Glomerular endothelial cell (primary cell): ENCODE results near the gene PHKA2. TPM values are rescaled to one million over a fixed set of nuclear protein-coding genes. Genes with fewer than 3 reads are reported as not detected.
"Not testable (repeated sequence)": the region's sequence is repeated elsewhere in the genome, so short reads cannot be mapped to it uniquely, and the experiment has no call there.

Source experiments
- DNase-seq: peaks from one replicate; pipeline ENCODE4 v3.0.0-alpha.2; 2011; ENCODE audit warnings: low read depth, low spot score; ENCODE audit errors: extremely low read depth
- total RNA-seq: library from RNA; depleted of rRNA; stranded (reverse); fragments of >200 nt; gene quantifications from 2 replicates; pipeline ENCODE4 v1.2.3, GENCODE V29; 2015

PHKA2 gene, protein sequence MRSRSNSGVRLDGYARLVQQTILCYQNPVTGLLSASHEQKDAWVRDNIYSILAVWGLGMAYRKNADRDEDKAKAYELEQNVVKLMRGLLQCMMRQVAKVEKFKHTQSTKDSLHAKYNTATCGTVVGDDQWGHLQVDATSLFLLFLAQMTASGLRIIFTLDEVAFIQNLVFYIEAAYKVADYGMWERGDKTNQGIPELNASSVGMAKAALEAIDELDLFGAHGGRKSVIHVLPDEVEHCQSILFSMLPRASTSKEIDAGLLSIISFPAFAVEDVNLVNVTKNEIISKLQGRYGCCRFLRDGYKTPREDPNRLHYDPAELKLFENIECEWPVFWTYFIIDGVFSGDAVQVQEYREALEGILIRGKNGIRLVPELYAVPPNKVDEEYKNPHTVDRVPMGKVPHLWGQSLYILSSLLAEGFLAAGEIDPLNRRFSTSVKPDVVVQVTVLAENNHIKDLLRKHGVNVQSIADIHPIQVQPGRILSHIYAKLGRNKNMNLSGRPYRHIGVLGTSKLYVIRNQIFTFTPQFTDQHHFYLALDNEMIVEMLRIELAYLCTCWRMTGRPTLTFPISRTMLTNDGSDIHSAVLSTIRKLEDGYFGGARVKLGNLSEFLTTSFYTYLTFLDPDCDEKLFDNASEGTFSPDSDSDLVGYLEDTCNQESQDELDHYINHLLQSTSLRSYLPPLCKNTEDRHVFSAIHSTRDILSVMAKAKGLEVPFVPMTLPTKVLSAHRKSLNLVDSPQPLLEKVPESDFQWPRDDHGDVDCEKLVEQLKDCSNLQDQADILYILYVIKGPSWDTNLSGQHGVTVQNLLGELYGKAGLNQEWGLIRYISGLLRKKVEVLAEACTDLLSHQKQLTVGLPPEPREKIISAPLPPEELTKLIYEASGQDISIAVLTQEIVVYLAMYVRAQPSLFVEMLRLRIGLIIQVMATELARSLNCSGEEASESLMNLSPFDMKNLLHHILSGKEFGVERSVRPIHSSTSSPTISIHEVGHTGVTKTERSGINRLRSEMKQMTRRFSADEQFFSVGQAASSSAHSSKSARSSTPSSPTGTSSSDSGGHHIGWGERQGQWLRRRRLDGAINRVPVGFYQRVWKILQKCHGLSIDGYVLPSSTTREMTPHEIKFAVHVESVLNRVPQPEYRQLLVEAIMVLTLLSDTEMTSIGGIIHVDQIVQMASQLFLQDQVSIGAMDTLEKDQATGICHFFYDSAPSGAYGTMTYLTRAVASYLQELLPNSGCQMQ
- total RNA-seq: 6.7 and 29.7 TPM in 2 replicates

DNA sequence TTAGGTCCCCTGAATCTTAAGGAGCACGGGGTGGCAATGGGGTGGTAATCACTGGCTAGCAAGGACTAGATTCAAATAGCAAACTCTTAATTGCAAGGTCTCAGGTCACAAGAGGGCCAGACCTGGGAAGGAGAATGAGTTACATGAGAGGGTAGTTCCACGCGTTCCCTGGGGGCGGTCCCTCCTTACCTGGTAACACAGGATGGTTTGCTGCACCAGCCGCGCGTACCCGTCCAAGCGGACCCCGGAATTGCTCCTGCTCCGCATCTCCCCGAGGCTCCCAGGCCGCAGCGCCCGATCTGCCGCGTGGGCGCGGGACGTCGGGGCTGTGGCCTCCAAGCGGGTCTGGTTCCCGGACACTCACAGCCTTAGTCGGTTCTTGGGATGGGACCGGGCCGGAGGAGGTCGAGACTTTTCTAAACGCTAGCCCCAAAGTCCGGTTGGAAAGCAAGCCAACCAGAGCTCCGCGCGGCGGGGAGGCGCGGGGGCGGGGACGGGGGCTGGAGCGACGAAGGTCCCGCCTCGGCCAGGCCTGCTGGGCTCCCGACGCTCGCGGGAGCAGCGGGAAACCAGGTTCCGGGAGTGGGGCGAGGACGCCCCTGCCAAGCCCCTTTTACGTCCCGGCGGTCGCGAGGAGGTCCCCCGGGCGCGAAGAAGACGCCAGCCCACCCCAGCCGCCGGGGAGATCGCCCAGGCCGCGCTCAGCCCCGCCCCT is at the start of gene PHKA2:
TSS of gene PHKA2 (minus strand) at position 449 of the 715 bp plus-strand sequence. CDS start at position 267, 182 bp downstream.
- DNase-seq: no peak

DNA sequence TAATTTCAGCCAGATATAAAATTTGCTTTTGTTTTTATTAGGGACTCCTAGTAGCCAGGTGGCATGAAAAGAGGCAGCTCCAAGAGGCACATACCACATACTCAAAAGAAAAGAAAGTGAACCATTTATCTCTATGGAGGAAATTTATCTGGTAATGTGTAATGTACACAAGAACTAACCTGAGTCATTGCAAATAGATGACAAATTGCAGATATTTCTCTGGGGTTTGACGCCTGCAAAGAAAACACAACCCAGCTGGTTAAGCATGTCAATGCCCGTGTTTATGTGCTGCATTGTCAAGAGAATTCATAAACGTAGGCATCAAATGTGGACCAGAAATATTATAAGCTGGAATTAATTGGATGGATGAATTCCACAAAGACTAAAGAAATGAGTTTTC is 46.9 kb upstream of the PHKA2 start:
- DNase-seq: no peak

DNA sequence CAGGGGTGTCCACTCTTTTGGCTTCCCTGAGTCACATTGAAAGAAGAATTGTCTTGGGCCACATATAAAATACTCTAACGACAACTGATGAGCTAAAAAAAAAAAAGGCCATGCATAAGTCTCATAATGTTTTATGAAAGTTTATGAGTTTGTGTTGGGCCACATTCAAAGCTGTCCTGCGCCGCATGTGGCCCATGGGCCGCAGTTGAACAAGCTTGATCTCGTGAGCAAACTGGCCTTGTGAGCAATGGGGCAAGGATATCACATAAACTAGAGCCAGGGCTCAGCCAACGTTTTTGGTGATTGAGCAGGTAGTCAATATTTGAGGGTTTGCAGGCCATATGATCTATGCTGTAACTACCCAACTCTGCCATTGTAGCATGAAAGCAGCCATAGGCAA is 44.6 kb upstream of the PHKA2 start:
- DNase-seq: no peak

DNA sequence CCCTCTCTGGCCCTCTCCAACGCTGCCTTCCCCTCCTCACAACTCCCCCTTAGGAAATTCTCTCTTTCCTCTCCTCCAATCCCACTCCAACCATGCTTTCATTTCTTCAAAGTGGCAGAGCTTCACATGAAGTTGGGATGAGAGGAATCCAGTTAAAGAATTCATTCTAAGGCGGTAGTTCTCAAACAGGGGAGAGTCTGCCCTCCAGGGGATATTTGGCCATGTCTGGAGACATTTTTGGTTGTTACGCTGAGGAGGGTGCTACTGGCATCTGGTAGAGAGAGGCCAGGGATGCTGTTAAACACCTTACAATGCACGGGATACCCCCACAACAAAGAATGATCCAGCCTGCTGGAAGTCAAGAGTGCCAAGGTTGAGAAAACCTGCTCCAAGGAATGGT is 40.5 kb upstream of the PHKA2 start:
- DNase-seq: no peak

DNA sequence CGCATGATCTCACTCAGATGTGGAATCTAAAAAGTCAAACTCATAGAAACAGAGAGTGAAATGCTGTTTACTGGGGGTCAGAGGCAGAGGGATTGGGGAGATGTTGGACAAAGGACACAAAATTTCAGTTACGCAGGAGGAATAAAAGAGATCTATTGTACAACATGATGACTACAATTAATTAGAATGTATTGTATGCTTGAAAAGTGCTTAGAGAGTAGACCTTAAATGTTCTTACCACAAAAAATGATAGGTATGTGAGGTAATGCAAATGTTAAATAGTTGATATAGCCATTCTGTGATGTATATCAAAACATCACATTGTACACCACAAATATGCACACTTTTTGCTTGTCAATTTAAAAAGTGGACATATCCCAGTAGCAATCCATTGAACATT is 36.1 kb upstream of the PHKA2 start:
- DNase-seq: no peak

DNA sequence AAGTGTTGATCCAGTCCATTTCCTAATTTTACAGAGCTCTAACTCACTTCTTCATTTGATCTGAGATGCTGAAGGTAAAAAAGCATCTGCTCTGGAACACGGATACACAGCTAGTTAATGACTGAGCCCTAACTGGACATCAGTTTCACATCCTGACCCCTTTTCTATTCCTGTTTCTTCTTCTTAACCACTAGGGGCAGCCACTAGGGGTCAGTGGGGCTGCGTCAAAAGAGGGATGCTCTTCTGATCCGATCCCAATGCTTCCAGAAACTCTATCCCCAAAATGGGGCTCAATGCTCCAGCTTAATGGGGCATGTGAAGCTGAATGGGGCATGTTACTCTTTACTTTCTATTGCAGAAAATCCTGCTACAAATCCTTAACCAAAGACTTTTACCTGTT is 33.4 kb upstream of the PHKA2 start:
- DNase-seq: no peak

DNA sequence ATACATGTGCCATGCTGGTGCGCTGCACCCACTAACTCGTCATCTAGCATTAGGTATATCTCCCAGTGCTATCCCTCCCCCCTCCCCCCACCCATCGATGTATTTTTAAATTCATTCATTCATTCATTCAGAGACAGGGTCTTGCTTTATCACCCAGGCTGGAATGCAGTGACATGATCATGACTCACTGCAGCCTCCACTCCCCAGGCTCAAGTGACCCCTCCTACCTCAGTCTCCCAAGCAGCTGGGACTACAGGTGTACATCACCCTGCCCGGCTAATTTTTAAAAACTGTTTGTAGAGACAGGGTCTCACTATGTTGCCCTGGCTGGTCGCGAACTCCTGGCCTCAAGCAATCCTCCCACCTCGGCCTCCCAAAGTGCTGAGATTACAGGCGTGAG is 32.7 kb upstream of the PHKA2 start:
- not testable (repeated sequence) for DNase-seq

DNA sequence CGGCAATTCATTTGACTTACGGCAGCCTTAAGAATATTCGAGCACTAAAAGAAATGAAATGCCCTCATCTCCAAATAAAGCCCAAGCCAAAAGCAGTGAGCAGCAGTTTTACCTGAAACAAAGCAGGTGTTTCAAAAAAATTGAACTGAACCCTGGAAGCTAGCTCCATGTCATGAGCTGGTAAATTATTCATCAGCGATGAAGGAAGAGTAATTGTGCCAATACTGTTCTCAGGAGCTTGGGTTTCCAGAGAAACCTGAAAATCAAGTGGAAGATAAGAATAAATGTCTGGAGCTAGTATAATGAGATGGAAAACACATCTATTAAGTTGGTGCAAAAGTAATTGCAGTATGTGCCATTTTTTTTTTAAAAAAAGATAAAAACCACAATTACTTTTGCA is 24.0 kb upstream of the PHKA2 start:
- no peak for DNase-seq

DNA sequence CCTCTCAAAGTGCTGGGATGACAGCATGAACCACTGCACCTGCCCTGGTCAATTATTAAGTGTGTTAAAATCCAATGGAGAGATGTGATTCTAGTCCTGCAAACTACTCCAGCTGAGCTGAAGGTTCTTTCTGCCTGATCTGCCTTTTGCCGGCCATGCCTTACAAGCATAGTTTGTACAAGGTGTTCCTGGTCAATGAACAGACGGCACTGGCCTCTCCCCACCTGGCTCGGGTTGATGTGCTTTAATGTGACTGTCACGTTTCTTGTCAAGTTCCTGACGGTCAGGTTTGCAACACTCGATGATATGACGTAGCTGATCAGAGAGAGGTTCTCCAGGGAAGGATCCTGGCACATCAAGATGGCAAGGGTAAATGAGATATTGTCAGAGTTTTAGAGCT is 23.1 kb upstream of the PHKA2 start:
- DNase-seq: no peak

DNA sequence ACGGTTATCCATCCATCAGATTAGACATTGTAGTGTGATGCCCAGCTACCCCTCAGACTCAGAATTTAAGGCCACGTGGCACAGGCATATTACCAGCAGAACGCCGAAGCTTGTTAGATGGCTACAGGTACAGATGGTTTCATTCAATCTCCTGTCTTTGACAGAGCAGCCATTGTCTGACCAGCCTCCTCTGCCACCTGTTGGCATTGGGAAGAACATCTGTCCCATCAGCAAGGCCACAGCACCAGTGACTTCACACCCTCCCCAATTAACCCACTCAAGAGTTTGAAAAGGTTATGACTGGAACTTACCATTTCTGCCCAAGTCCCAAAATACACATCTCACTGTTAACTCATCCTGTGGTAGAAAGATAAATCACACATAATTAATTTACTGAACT is 22.0 kb upstream of the PHKA2 start:
- DNase-seq: no peak

DNA sequence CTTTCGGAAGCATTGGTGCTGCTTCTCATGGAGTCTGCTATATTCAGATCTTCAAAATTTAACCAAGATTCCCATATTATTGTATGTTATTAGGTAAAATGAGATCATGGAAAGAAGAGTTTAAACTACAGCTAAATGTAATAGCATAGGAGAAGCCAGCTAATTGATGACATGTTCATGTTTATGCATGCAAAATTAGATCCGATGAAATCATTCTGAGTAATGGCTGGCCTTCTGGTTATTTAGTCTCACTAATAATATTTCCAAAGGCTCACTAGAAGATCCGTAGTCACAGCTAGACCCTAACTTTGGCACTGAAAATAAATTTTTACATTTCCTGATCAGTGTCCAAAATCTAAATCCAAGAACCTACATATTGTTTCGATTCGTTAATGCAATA is 19.8 kb upstream of the PHKA2 start:
- no peak for DNase-seq

DNA sequence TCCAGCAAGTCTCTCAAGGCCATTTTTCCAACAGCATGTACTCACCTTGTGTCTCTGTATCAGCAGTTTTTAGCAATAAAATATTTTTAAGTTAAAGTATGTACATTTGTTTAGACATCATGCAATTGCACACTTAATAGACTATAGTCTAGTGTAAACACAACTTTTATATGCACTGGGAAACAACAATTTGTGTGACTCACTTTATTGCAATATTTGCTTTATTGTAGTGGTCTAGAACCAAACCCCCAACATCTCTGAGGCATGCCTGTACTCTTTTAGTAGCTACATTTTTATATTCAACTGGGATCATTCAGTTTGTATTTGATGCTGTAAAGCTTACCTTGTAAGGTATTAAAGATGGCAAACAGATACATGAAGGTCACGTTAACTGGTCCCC is 14.7 kb upstream of the PHKA2 start:
- no peak for DNase-seq

DNA sequence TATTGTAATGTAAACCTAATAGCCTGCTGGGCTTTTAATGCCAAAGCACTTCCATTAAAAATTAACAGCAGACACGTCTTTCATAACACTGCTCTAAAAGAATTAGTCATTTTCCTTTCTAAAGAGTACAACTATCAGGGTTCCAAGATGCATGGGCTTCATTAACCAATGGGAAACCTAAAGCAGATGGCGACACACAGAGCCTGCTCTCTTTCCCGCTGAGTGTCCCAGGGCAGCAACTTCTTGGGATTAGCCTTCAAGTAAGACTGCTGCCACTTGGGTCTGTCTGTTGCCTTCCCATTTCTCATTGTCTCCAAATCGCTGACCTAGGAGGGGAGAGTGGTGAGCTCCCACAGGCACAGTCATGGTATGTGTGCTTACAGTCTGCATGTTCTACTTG is 14.0 kb upstream of the PHKA2 start:
- DNase-seq: no peak

DNA sequence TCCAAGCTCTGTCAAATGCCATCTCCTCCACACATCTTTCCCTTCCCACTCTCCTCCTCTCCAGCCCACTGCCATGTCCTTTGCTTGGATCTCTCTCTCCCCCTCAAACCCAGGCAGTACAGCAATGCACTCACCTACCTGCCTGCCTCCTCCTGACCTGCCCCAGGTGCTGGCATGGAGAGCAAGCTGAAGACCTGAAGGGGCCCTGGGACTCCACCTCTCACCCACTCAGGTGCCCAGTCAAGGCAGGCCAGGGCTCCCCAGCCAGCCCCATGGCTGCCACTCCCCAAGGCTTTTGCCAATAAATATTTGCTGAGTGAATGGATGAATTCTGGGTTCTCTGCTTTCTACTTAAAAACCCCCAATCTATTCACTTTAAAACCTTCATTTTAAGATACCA is 12.6 kb upstream of the PHKA2 start:
- no peak for DNase-seq

DNA sequence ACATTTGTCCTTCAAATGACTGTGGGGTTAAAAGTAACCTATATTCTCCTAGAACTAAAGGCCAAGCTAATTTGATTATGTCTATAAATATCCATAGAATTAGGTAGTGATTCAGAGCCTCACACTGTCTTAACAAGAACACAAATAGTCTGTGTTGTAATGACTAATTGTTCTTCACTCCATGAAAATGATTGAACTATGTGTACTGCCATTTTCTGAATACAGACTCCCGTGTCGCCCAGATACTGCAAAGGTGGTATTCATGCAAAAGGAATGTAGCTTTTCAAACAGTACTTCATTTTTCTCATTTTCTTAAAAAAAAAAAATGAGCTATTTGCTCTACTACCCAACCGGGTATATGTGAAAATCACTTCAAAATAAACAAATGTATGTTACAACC is 11.3 kb upstream of the PHKA2 start:
- no peak for DNase-seq

DNA sequence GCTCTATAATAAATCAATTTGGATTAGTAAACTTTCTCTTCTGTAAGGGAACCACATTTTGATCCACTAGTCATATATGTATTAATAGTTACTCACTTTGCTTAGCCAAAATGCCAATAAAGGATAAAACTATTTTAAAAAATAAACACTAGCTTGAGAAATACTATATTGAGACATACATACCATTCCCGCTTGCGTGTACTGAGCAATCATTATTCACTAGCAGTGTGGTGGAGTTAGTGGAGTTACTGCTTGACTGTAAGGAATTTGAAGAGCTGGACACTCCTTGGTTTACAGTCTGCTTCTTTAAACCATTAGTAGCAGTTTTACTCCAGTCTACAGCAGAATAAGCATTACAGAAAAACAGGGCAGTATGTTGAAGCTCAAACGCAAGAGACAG is 10.8 kb upstream of the PHKA2 start:
- no peak for DNase-seq

DNA sequence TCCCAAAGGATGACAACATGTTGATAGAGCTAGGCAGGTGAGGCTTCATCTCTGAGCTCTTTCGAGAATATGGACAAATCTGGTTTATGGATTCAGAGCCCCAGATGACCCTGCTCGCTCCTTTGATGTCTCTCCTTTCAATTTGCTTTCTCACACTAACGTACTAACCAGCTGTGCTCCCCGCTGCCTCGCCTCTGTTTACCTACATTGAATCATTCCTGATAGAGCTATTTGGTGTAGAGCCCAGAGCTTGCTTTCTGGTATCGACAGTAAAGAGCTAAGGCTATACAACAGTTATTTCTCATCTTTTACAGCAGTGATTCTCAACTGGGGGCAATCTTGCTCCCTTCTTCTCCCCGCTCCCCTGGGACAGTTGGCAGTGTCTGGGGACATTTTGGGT is 8.9 kb upstream of the PHKA2 start:
- DNase-seq: no peak

DNA sequence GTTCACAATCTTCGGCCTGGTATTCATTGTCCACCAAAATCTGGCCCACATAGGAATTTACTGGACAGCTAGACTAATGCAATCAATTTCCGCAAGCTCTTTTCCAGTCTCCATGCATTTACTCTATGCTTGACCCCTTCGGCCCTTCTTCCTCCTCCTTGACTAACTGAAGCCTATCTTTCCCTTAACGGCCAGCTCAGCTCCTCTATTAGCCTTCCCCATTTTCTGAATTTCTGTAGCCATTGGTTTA is 1.2 kb upstream of the PHKA2 start:
- DNase-seq: no peak

DNA sequence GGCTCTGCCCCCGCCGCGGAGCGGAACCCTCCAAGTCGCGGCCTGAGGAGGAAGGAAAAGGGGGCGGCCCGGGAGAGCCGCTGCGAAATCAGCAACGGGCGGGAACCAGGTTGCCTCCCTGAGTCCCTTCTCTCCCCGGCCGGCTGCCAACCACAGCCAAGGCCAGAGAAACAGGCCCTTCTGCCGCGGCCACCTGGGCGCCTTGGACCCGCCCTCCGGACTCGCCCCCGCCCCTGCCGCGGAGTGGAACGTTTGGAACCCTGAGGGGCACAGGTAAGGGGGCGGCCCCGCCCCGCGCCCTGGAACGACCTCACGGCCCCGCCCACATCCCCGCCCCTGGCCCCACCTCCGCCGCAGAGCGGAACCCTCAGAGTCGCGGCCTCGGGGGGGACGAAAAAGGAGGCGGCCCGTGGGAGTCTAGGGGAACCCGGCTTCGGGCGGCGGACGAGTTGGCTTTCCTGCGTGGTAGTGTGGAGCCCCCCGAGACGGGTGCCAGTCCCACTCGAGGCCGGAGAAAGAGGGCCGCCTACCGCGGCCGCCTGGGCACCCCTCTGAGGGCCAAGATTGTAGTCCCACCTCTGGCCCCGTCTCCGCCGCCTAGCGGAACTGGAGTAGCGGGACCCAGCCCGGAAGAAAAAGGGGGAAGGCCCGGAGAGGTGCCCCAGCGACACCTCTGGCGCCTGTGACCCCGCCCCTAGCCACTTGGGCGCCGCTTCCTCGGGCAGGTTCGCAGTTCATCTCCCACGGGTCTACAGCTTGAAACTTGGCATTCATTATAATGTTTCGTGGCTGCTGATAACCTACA is 669 bp upstream of the PHKA2 start:
- no peak for DNase-seq

DNA sequence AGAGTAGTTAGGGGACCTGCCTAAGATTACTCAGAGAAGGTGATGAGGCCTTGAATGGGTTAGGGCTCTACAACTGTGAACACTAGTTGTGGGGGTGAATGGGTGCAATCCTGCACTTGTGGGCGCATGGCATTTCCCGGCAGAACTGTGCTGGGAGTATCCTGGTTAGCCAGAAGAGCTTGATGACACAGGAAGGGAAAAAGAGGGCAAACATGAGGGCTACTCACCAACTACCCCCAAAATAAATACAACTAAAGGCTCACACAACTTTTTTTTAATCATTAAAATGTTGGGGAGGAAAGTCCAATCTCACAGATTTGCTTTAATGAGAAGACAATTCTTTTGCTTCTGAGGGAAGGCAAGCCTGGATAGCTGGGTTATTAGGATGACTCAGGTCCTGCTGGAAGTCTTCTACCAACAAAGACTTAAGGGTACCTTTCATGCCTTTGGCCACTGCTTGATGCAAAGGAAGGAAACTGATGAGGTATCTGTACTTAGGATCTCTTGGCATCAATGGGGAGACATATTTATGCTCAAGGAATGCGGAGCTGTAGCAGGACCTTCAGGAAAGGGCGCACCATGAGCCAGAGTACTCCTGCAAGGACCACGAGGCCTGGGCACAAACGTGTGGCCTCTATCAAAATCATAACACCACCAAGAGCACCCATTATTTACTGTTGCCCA is 2.6 kb downstream of the PHKA2 start:
- no peak for DNase-seq
